ENCODE measurements around the gene KCNMA1. TPM values are rescaled to one million over a fixed set of nuclear protein-coding genes. Genes with fewer than 3 reads are reported as not detected.

The KCNMA1 gene
- total RNA-seq, 2 donors from 2014 or later, result 5.9 to 9.3 TPM

DNA sequence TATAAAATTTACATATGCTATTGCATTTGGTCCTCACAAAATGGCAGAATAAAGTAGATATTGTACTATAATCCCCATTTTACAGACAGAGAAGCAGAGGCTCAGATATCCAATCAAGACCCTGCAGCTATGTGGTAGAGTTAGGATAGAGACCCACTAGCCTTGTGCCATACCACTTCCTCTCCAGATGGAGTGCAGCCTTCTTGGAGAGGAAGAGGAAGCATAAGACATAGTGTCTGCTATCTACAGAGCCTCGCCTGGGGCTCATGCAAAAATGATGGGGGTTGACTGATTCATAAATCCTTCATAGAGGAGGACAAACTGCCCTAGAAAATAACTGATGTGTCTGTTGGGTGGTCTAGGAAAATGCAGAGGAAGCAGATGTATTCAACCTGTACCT lies 447.3 kb downstream of the KCNMA1 start:
- Histone ChIP-seq H3K4me3 (no peak overlapping the region), H3K4me1 (peaks cover 21% of the 10 kb centered on the region), H3K27me3 (no peaks in the 10 kb centered on the region), H3K9me3 (no peaks in the 10 kb centered on the region), H3K36me3 (replicated peaks in 1 of 2; ENCODE audit: insufficient read depth in 1 of 2, low read depth in 2 of 2) (no peaks in the 10 kb centered on the region), H3K27ac (no peak overlapping the region)
- DNase-seq (no peak), ATAC-seq (no peak)
- intact Hi-C loops (cut with DNase I), result no loop called here
- WGBS, 2 donors, result 81 to 83% methylated on average over 1 of the region's 1 CpG
- no peak for TF ChIP-seq POLR2A (IDR thresholded peaks at IDR 0.05)
- TF ChIP-seq, protein P1, sequence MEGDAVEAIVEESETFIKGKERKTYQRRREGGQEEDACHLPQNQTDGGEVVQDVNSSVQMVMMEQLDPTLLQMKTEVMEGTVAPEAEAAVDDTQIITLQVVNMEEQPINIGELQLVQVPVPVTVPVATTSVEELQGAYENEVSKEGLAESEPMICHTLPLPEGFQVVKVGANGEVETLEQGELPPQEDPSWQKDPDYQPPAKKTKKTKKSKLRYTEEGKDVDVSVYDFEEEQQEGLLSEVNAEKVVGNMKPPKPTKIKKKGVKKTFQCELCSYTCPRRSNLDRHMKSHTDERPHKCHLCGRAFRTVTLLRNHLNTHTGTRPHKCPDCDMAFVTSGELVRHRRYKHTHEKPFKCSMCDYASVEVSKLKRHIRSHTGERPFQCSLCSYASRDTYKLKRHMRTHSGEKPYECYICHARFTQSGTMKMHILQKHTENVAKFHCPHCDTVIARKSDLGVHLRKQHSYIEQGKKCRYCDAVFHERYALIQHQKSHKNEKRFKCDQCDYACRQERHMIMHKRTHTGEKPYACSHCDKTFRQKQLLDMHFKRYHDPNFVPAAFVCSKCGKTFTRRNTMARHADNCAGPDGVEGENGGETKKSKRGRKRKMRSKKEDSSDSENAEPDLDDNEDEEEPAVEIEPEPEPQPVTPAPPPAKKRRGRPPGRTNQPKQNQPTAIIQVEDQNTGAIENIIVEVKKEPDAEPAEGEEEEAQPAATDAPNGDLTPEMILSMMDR (IDR thresholded peaks at IDR 0.05), result no peak

DNA sequence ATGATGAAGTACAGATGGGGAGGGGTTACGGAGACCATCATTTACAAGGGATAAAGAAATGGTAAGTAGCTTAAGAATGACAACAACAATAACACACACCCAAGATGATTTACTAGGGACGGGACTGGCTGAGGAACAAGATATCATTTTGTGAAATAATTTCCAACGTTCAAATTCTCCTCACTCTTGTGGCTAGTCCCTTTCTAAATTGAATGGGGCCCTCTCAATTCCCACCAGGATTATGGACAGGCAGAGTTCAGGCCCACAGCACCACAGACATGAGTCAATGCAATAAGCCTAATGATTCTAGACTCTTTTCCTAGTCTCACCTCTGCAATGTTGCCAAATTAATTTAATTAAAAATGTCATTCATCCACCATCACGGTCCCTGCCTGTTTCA lies 448.1 kb downstream of the KCNMA1 start:
- 91 to 96% methylated on average over 4 of the region's 4 CpGs for WGBS, 2 donors
- no peak for DNase-seq

DNA sequence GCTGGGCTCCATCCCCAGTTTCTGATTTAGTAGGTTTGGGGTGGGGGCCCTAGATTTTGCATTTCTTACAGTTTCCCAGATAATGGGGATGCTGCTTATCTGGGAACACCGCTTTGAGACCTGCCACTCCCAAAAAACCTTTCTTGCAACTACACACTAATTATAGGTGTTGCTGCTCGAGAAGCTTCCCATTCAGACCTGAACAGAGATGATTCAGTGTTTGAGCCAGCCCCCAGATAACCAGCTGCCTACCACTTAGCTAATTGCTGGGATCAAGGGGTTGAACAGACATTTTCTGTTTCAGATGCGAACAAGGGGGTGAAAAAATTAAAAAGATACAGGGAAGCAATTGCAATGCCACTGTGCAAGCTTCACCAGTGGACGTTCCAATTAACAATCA lies 448.5 kb downstream of the KCNMA1 start:
- H3K4me3 ChIP-seq, result no peak overlapping the region
- no peaks in the 10 kb centered on the region for H3K36me3 ChIP-seq (replicated peaks in 1 of 2; ENCODE audit: insufficient read depth in 1 of 2, low read depth in 2 of 2)
- no peak for ATAC-seq
- TF ChIP-seq POLR2A (IDR thresholded peaks at IDR 0.05), result no peak
- TF ChIP-seq, protein P1 (IDR thresholded peaks at IDR 0.05), result no peak
- H3K4me1 ChIP-seq, result peaks cover 21% of the 10 kb centered on the region
- H3K27me3 ChIP-seq, result no peaks in the 10 kb centered on the region
- no peaks in the 10 kb centered on the region for H3K9me3 ChIP-seq
- intact Hi-C loops (cut with DNase I), result no loop called here
- no peak for DNase-seq
- WGBS, 2 donors, result 91 to 94% methylated on average over 4 of the region's 4 CpGs
- no peak overlapping the region for H3K27ac ChIP-seq

More for the DNA sequence above, 448.1 kb downstream of the KCNMA1 start:
- no peak overlapping the region for H3K4me3 ChIP-seq
- no peaks in the 10 kb centered on the region for H3K9me3 ChIP-seq
- TF ChIP-seq, protein P1 (IDR thresholded peaks at IDR 0.05), result no peak
- no peak for TF ChIP-seq POLR2A (IDR thresholded peaks at IDR 0.05)
- no peak for ATAC-seq
- H3K36me3 ChIP-seq (replicated peaks in 1 of 2; ENCODE audit: insufficient read depth in 1 of 2, low read depth in 2 of 2), result no peaks in the 10 kb centered on the region
- no peak overlapping the region for H3K27ac ChIP-seq
- no peaks in the 10 kb centered on the region for H3K27me3 ChIP-seq
- intact Hi-C loops (cut with DNase I), result no loop called here
- H3K4me1 ChIP-seq, result peaks cover 21% of the 10 kb centered on the region

DNA sequence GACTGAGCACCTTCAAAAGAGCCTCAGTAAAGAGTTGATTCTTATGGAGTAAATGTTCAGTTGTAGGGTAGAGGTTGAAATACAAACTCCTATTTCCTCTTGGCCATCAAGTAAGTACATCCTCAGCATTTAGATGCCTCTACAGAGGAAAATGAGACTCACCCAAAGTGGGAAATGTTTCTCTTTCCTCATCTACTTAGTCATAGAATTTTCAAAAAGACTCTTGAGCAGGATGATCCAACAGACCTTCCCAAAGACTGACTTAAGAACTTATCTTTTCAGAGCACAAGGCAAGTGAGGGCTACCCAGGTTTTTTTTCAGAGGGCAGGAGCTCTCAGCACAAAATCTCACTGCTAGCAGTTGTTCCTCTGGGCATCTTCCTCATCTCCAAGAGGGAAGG lies 449.1 kb downstream of the KCNMA1 start:
- TF ChIP-seq POLR2A (IDR thresholded peaks at IDR 0.05), result no peak
- intact Hi-C loops (cut with DNase I), result no loop called here
- no peaks in the 10 kb centered on the region for H3K36me3 ChIP-seq (replicated peaks in 1 of 2; ENCODE audit: insufficient read depth in 1 of 2, low read depth in 2 of 2)
- DNase-seq (no peak), ATAC-seq (no peak)
- peaks cover 21% of the 10 kb centered on the region for H3K4me1 ChIP-seq
- no peaks in the 10 kb centered on the region for H3K9me3 ChIP-seq
- H3K4me3 ChIP-seq, result no peak overlapping the region
- H3K27ac ChIP-seq, result no peak overlapping the region
- no peaks in the 10 kb centered on the region for H3K27me3 ChIP-seq

DNA sequence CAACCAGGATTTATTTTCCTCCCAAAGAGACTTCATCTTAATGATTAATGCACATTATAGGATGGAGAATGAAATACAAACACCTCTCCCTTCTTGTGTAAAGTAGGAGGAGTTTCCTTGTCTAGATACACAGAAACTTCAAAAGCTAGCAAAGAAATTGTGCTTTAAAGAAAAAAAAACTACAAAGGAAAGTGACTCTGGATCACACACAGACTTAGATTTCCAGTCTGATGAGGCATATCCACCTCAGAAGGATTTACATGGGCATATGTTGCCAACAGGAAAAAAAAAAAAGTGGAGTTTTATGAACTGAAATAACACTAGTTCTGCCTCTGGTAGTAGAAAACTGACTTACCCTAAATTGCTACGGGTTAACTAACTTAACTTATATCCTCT lies 449.6 kb downstream of the KCNMA1 start:
- WGBS, 2 donors, result 62 to 68% methylated on average over 1 of the region's 1 CpG
- DNase-seq, result no peak
- ATAC-seq, result no peak
- H3K27me3 ChIP-seq, result no peaks in the 10 kb centered on the region
- intact Hi-C loops (cut with DNase I), result no loop called here
- TF ChIP-seq, protein P1 (IDR thresholded peaks at IDR 0.05), result no peak
- TF ChIP-seq POLR2A (IDR thresholded peaks at IDR 0.05), result no peak
- H3K36me3 ChIP-seq (replicated peaks in 1 of 2; ENCODE audit: insufficient read depth in 1 of 2, low read depth in 2 of 2), result no peaks in the 10 kb centered on the region
- H3K4me3 ChIP-seq, result no peak overlapping the region
- peak overlapping the region in 3 of 4 donors; percentile 27 to 45 (median 29) for H3K27ac ChIP-seq
- H3K9me3 ChIP-seq, result no peaks in the 10 kb centered on the region
- peaks cover 21% of the 10 kb centered on the region for H3K4me1 ChIP-seq
